Measurements from ENCODE around the gene ANP32B.
"Not testable (repeated sequence)": the region's sequence is repeated elsewhere in the genome, so short reads cannot be mapped to it uniquely, and the experiment has no call there.

Gene ANP32B

DNA sequence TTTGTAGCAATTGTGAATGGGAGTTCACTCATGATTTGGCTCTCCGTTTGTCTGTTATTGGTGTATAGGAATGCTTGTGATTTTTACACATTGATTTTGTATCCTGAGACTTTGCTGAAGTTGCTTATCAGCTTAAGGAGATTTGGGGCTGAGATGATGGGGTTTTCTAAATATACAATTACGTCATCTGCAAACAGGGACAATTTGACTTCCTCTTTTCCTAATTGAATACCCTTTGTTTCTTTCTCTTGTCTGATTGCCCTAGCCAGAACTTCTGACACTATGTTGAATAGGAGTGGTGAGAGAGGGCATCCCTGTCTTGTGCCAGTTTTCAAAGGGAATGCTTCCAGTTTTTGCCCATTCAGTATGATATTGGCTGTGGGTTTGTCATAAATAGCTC lies 36.0 kb upstream of the ANP32B start:
- H3K9ac ChIP-seq (ENCODE audit: low read length); H3K4me3 ChIP-seq (ENCODE audit: low read length); H3K36me3 ChIP-seq (ENCODE audit: control insufficient read depth, insufficient read depth, low read length); H3K9me3 ChIP-seq (ENCODE audit: control insufficient read depth, low read length); H3K27me3 ChIP-seq (ENCODE audit: control insufficient read depth, insufficient read depth, low read length); H3K4me1 ChIP-seq (ENCODE audit: control insufficient read depth, insufficient read depth, low read length): not testable (repeated sequence)

- not testable (repeated sequence) for H3K36me3 ChIP-seq (ENCODE audit: control insufficient read depth, insufficient read depth, low read length); H3K9me3 ChIP-seq (ENCODE audit: control insufficient read depth, low read length); H3K27me3 ChIP-seq (ENCODE audit: control insufficient read depth, insufficient read depth, low read length); H3K4me3 ChIP-seq (ENCODE audit: low read length); H3K9ac ChIP-seq (ENCODE audit: low read length); H3K4me1 ChIP-seq (ENCODE audit: control insufficient read depth, insufficient read depth, low read length)
Measured at GRCh38 chr9:97950873-97951272, 32.3 kb upstream of the ANP32B start.

GRCh38 chr9:97954550-97954989 lies 28.6 kb upstream of the ANP32B start:
- H3K36me3 ChIP-seq (ENCODE audit: control insufficient read depth, insufficient read depth, low read length) = no peaks in the 10 kb centered on the region
- H3K27me3 ChIP-seq (ENCODE audit: control insufficient read depth, insufficient read depth, low read length) = no peaks in the 10 kb centered on the region
- H3K4me3 ChIP-seq (ENCODE audit: low read length) = no peak overlapping the region
- H3K9ac ChIP-seq (ENCODE audit: low read length) = no peak overlapping the region
- H3K4me1 ChIP-seq (ENCODE audit: control insufficient read depth, insufficient read depth, low read length) = peaks cover 7% of the 10 kb centered on the region
- no peaks in the 10 kb centered on the region for H3K9me3 ChIP-seq (ENCODE audit: control insufficient read depth, low read length)

- Histone ChIP-seq H3K4me1 (ENCODE audit: control insufficient read depth, insufficient read depth, low read length) (peaks cover 7% of the 10 kb centered on the region), H3K27me3 (ENCODE audit: control insufficient read depth, insufficient read depth, low read length) (no peaks in the 10 kb centered on the region), H3K9ac (ENCODE audit: low read length) (no peak overlapping the region), H3K4me3 (ENCODE audit: low read length) (no peak overlapping the region), H3K36me3 (ENCODE audit: control insufficient read depth, insufficient read depth, low read length) (no peaks in the 10 kb centered on the region), H3K9me3 (ENCODE audit: control insufficient read depth, low read length) (no peaks in the 10 kb centered on the region)
Measured at GRCh38 chr9:97956331-97956730, 26.8 kb upstream of the ANP32B start.

DNA sequence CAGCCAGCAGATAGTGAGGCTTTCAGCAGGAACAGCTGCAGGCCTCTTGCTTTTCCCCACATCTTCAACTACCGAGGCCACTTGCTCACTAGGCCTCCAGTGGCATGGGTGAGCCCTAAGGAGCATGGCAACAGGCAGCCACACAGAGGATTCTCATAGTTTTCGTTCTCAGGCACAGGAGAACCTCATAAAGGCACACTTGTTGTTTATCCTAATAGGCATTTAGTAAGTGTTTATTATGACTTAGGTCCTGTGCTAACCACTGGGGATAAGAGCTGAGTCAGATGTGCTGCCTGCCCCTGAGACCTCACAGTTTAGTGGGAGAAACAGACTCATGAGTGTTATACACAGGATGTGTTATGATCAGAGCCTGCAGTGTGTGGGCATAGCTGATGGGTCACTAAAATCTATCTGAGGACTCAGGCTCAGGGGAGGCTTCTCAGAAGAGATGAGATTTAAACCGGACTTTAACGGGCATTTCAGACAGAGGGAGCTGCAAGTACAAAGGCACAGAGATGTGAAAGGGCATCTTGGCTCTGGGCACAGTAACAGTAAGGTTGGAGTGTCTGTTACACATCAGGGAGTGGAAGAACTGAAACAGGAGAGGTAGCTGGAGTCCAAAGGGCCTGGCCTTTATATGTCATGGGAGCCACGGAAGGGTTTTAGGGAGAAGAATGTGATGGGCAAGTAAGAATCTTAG lies 24.2 kb upstream of the ANP32B start:
- Histone ChIP-seq H3K36me3 (ENCODE audit: control insufficient read depth, insufficient read depth, low read length) (no peaks in the 10 kb centered on the region), H3K9ac (ENCODE audit: low read length) (no peak overlapping the region)

DNA sequence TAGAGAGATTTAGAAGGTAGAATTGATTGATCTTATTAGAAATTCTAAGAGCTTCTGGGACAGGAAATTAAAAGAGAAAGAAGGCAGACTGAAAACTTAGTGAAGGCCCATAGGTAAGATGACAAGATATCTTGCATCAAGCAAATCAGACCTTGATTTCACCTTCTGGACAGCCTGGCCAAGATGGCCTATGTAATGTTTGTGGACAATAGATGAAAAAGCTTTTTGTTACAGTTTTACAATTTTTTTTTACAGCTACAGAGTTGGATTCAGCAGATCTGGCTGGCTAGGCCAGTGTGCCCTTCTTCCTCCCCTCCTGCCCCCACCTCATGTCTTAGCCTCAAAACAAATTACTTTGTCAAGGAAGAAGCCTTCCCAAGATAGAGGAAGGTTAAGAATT lies 23.6 kb upstream of the ANP32B start:
- Histone ChIP-seq H3K9me3 (ENCODE audit: control insufficient read depth, low read length) (no peaks in the 10 kb centered on the region), H3K9ac (ENCODE audit: low read length) (no peak overlapping the region), H3K36me3 (ENCODE audit: control insufficient read depth, insufficient read depth, low read length) (no peaks in the 10 kb centered on the region), H3K4me1 (ENCODE audit: control insufficient read depth, insufficient read depth, low read length) (peaks cover 7% of the 10 kb centered on the region), H3K4me3 (ENCODE audit: low read length) (no peak overlapping the region), H3K27me3 (ENCODE audit: control insufficient read depth, insufficient read depth, low read length) (no peaks in the 10 kb centered on the region)

More for the DNA sequence above, 24.2 kb upstream of the ANP32B start:
- Histone ChIP-seq H3K9me3 (ENCODE audit: control insufficient read depth, low read length) (no peaks in the 10 kb centered on the region), H3K4me1 (ENCODE audit: control insufficient read depth, insufficient read depth, low read length) (peaks cover 7% of the 10 kb centered on the region), H3K4me3 (ENCODE audit: low read length) (no peak overlapping the region), H3K27me3 (ENCODE audit: control insufficient read depth, insufficient read depth, low read length) (no peaks in the 10 kb centered on the region)

GRCh38 chr9:97960678-97961328 lies 22.3 kb upstream of the ANP32B start:
- not testable (repeated sequence) for H3K9me3 ChIP-seq (ENCODE audit: control insufficient read depth, low read length); H3K4me3 ChIP-seq (ENCODE audit: low read length); H3K27me3 ChIP-seq (ENCODE audit: control insufficient read depth, insufficient read depth, low read length)

GRCh38 chr9:97961361-97961760 lies 21.8 kb upstream of the ANP32B start:
- Histone ChIP-seq H3K9me3 (ENCODE audit: control insufficient read depth, low read length) (no peaks in the 10 kb centered on the region), H3K4me1 (ENCODE audit: control insufficient read depth, insufficient read depth, low read length) (peaks cover 3% of the 10 kb centered on the region), H3K27me3 (ENCODE audit: control insufficient read depth, insufficient read depth, low read length) (no peaks in the 10 kb centered on the region), H3K9ac (ENCODE audit: low read length) (no peak overlapping the region), H3K4me3 (ENCODE audit: low read length) (no peak overlapping the region), H3K36me3 (ENCODE audit: control insufficient read depth, insufficient read depth, low read length) (no peaks in the 10 kb centered on the region)

More at GRCh38 chr9:97960678-97961328, 22.3 kb upstream of the ANP32B start:
- H3K36me3 ChIP-seq (ENCODE audit: control insufficient read depth, insufficient read depth, low read length); H3K9ac ChIP-seq (ENCODE audit: low read length); H3K4me1 ChIP-seq (ENCODE audit: control insufficient read depth, insufficient read depth, low read length): not testable (repeated sequence)

GRCh38 chr9:97962136-97962535 lies 21.0 kb upstream of the ANP32B start:
- Histone ChIP-seq H3K9ac (ENCODE audit: low read length) (no peak overlapping the region), H3K27me3 (ENCODE audit: control insufficient read depth, insufficient read depth, low read length) (no peaks in the 10 kb centered on the region), H3K4me3 (ENCODE audit: low read length) (no peak overlapping the region), H3K4me1 (ENCODE audit: control insufficient read depth, insufficient read depth, low read length) (no peaks in the 10 kb centered on the region), H3K36me3 (ENCODE audit: control insufficient read depth, insufficient read depth, low read length) (no peaks in the 10 kb centered on the region), H3K9me3 (ENCODE audit: control insufficient read depth, low read length) (no peaks in the 10 kb centered on the region)

- no peak overlapping the region for H3K4me3 ChIP-seq (ENCODE audit: low read length)
- no peaks in the 10 kb centered on the region for H3K9me3 ChIP-seq (ENCODE audit: control insufficient read depth, low read length)
- H3K27me3 ChIP-seq (ENCODE audit: control insufficient read depth, insufficient read depth, low read length) = no peaks in the 10 kb centered on the region
- no peaks in the 10 kb centered on the region for H3K36me3 ChIP-seq (ENCODE audit: control insufficient read depth, insufficient read depth, low read length)
- no peaks in the 10 kb centered on the region for H3K4me1 ChIP-seq (ENCODE audit: control insufficient read depth, insufficient read depth, low read length)
- no peak overlapping the region for H3K9ac ChIP-seq (ENCODE audit: low read length)
Measured at GRCh38 chr9:97962575-97962974, 20.6 kb upstream of the ANP32B start.

- Histone ChIP-seq H3K27me3 (ENCODE audit: control insufficient read depth, insufficient read depth, low read length) (no peaks in the 10 kb centered on the region), H3K36me3 (ENCODE audit: control insufficient read depth, insufficient read depth, low read length) (no peaks in the 10 kb centered on the region), H3K4me1 (ENCODE audit: control insufficient read depth, insufficient read depth, low read length) (no peaks in the 10 kb centered on the region), H3K9ac (ENCODE audit: low read length) (no peak overlapping the region), H3K4me3 (ENCODE audit: low read length) (no peak overlapping the region), H3K9me3 (ENCODE audit: control insufficient read depth, low read length) (no peaks in the 10 kb centered on the region)
Measured at GRCh38 chr9:97963232-97963631, 19.9 kb upstream of the ANP32B start.

DNA sequence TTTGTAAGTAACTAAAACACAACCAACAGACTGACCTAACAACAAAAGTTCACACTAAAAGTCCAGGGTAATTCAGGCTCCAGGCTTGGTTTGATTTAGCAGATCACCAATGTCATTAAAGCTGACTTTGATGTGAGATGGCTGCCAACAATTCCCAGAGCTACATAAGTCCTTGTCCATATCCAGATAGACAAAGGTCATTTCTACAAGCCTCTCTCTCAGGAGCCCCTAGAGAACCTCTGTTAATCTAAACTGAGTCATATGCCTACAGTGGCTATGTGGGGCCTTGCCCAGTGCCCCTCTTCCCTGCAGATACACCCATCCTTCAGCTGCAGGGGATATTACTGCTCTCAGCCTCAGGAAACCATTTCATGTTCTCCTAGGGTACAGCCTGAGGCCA lies 18.2 kb upstream of the ANP32B start:
- H3K36me3 ChIP-seq (ENCODE audit: control insufficient read depth, insufficient read depth, low read length) = no peaks in the 10 kb centered on the region
- H3K9ac ChIP-seq (ENCODE audit: low read length) = no peak overlapping the region
- no peaks in the 10 kb centered on the region for H3K4me1 ChIP-seq (ENCODE audit: control insufficient read depth, insufficient read depth, low read length)
- no peaks in the 10 kb centered on the region for H3K27me3 ChIP-seq (ENCODE audit: control insufficient read depth, insufficient read depth, low read length)
- no peaks in the 10 kb centered on the region for H3K9me3 ChIP-seq (ENCODE audit: control insufficient read depth, low read length)
- no peak overlapping the region for H3K4me3 ChIP-seq (ENCODE audit: low read length)
